Adrenal gland (tissue), 12 donors: Measurements from ENCODE around the gene MAEL. TPM values are rescaled to one million over a fixed set of nuclear protein-coding genes. Genes with fewer than 3 reads are reported as not detected.

Source experiments
- DNase-seq, 7 donors: peaks; one replicate each; pipeline ENCODE4 v3.0.0-alpha.2; 2019 to 2020
- H3K27ac ChIP-seq, 5 donors: fragments of 200-600 bp; sonication (generic) in 4 of 5; 1 replicate in 3 of 5; 2 replicates in 2 of 5; pipeline versions ENCODE4 v1.5.1 to v1.8.0; 2016 to 2020; ENCODE audit warnings: mild to moderate bottlenecking in 1 of 5
- H3K27me3 ChIP-seq: fragments of 200-600 bp; 2 replicates; pipeline ENCODE4 v1.8.0; 2021
- H3K36me3 ChIP-seq, 2 donors: fragments of 200-600 bp; replicated peaks in 1 of 2; 1 replicate in 1 of 2; 2 replicates in 1 of 2; pipeline versions ENCODE4 v1.5.1 to v1.8.0; 2018 to 2022
- H3K4me1 ChIP-seq, 2 donors: fragments of 200-600 bp; replicated peaks in 1 of 2; 1 replicate in 1 of 2; 2 replicates in 1 of 2; pipeline versions ENCODE4 v1.5.1 to v1.8.0; 2018 to 2021
- H3K4me3 ChIP-seq, 4 donors: fragments of 200-600 bp; sonication (generic) in 3 of 4; one replicate each; pipeline ENCODE4 v1.5.1; 2016 to 2018
- H3K9me3 ChIP-seq, 3 donors: fragments of 200-600 bp; sonication (generic) in 1 of 3; replicated peaks in 1 of 3; 1 replicate in 2 of 3; 2 replicates in 1 of 3; pipeline versions ENCODE4 v1.5.1 to v1.8.0; 2016 to 2021
- CTCF ChIP-seq, 6 experiments: fragments of 450-650 bp in 4 of 6; fragments of 200-600 bp in 2 of 6; sonication (generic) in 1 of 6; IDR thresholded peaks; 1 replicate in 5 of 6; 2 replicates in 1 of 6; pipeline versions ENCODE4 v1.5.1 to v1.8.0; 2016 to 2021; ENCODE audit warnings: antibody characterized with exemption in 6 of 6, mild to moderate bottlenecking in 2 of 6, moderate library complexity in 1 of 6
- POLR2A ChIP-seq, 2 donors: fragments of 450-650 bp; IDR thresholded peaks; one replicate each; pipeline ENCODE4 v1.6.1; 2017; ENCODE audit warnings: antibody characterized with exemption in 2 of 2, mild to moderate bottlenecking in 2 of 2, moderate library complexity in 1 of 2
- WGBS, 4 donors: extraction: QIAGEN DNeasy Blood & Tissue Kit in 2 of 4; methylation state at CpG; one replicate each; pipeline versions ENCODE4 v1.1.5 to v1.1.7; 2013 to 2017; 5-methylcytosine and 5-hydroxymethylcytosine counted together
- intact Hi-C, 2 donors: fragments of 100-400 bp; cut with DNase I; formaldehyde crosslinking; loops; one replicate each; pipeline versions ENCODE4 v1.14.1 to v1.15.0; 2022 to 2023
- polyA plus RNA-seq, 3 donors: library from polyadenylated mRNA; stranded (reverse); fragments of 200-250 nt in 2 of 3; fragments of 350-450 nt in 1 of 3; fragmentation: Illumina TruSeq in 1 of 3; extraction: RNeasy Lipid Tissue Mini Kit (QIAGEN cat#74804) in 1 of 3; gene quantifications; one replicate each; pipeline ENCODE4 v1.2.3, GENCODE V29; 2013 to 2014
- total RNA-seq, 9 donors: library from RNA; depleted of rRNA in 4 of 9; stranded (reverse); fragments of >200 nt in 4 of 9; fragments of 120-200 nt in 1 of 9; fragmentation: NEBNext Ultra II Directional in 1 of 9; extraction: Animal tissue kit (Norgen Biotek cat#: 25700) in 1 of 9; gene quantifications; one replicate each; pipeline versions ENCODE4 v1.1.0 to v1.2.4, GENCODE V29; 2013 to 2023
- donor health status: healthy with polysubstance abuse.
- donor health status: Bipolar disorder and iron deficiency.
- donor health status: DM: yes; HTN: yes; CAD: no.
- donor health status: DM: no; HTN: no; CAD: no.
- donor health status: DM: no; HTN: no; CAD: no.
- donor health status: DM: yes; HTN: yes; CAD: no.

MAEL gene
- total and polyA plus RNA-seq, 12 donors = 0.17 TPM; not detected in 11

- WGBS, 4 donors = 64 to 78% (median 72%) methylated on average over 2 of the region's 2 CpGs
- Histone ChIP-seq H3K27me3 (peaks cover 4% of the 10 kb centered on the region), H3K4me1 (no peaks in the 10 kb centered on the region), H3K36me3 (no peaks in the 10 kb centered on the region), H3K4me3 (no peak overlapping the region), H3K27ac (no peak overlapping the region), H3K9me3 (no peaks in the 10 kb centered on the region)
- no peak for TF ChIP-seq POLR2A (IDR thresholded peaks at IDR 0.05)
- TF ChIP-seq CTCF (IDR thresholded peaks at IDR 0.05) = no peak
- intact Hi-C loops = no loop called here
- DNase-seq = no peak
Measured at GRCh38 chr1:167003711-167004110, 14.6 kb downstream of the MAEL start.

GRCh38 chr1:167011560-167012191, 22.6 kb downstream of the MAEL start:
- Histone ChIP-seq H3K9me3 (no peaks in the 10 kb centered on the region), H3K4me3 (no peak overlapping the region), H3K27ac (no peak overlapping the region), H3K36me3 (no peaks in the 10 kb centered on the region), H3K4me1 (no peaks in the 10 kb centered on the region), H3K27me3 (peaks cover 16% of the 10 kb centered on the region)
- no peak for DNase-seq
- intact Hi-C loops = no loop called here
- 73 to 91% (median 81%) methylated on average over 1 of the region's 1 CpG for WGBS, 4 donors
- no peak for TF ChIP-seq CTCF (IDR thresholded peaks at IDR 0.05)
- no peak for TF ChIP-seq POLR2A (IDR thresholded peaks at IDR 0.05)

GRCh38 chr1:167012570-167012969, 23.5 kb downstream of the MAEL start:
- H3K36me3 ChIP-seq = no peaks in the 10 kb centered on the region
- no peak overlapping the region for H3K27ac ChIP-seq
- DNase-seq = no peak
- 54 to 70% (median 60%) methylated on average over 2 of the region's 2 CpGs for WGBS, 4 donors
- no peak for TF ChIP-seq CTCF (IDR thresholded peaks at IDR 0.05)
- TF ChIP-seq POLR2A (IDR thresholded peaks at IDR 0.05) = no peak
- intact Hi-C loops = no loop called here
- no peaks in the 10 kb centered on the region for H3K4me1 ChIP-seq
- no peaks in the 10 kb centered on the region for H3K9me3 ChIP-seq
- H3K27me3 ChIP-seq = peaks cover 16% of the 10 kb centered on the region
- H3K4me3 ChIP-seq = no peak overlapping the region

GRCh38 chr1:167013108-167013929, 24.2 kb downstream of the MAEL start:
- DNase-seq = no peak
- Histone ChIP-seq H3K4me1 (no peaks in the 10 kb centered on the region), H3K36me3 (no peaks in the 10 kb centered on the region), H3K27ac (no peak overlapping the region), H3K27me3 (peaks cover 16% of the 10 kb centered on the region), H3K9me3 (no peaks in the 10 kb centered on the region), H3K4me3 (no peak overlapping the region)
- WGBS, 4 donors = 56 to 71% (median 66%) methylated on average over 8 of the region's 8 CpGs
- intact Hi-C loops = no loop called here
- TF ChIP-seq CTCF (IDR thresholded peaks at IDR 0.05) (no peak), POLR2A (IDR thresholded peaks at IDR 0.05) (no peak)
